GM12878 (cell line): ENCODE data around the gene TMEM174. TPM values are rescaled to one million over a fixed set of nuclear protein-coding genes. Genes with fewer than 3 reads are reported as not detected.

Experiments
- ATAC-seq: fragments of 200-7000 bp; cut with Tn5 transposase; 3 replicates; pipeline ENCODE4 v1.9.1; 2020; ENCODE audit warnings: mild to moderate bottlenecking, moderate library complexity
- BruUV-seq: library from RNA; stranded (reverse); fragments of 400-500 nt; replicated peaks from 2 replicates; lab custom pipeline; 2021; lab: Mats Ljungman, UMichigan
- CTCF ChIA-PET: fragments of 300-600 bp; sonication (Branson Sonifier 250); formaldehyde crosslinking; extraction: SDS; loops from one replicate; lab custom pipeline; 2021; ENCODE audit warnings: inconsistent platforms; lab: Yijun Ruan, JAX
- POLR2A ChIA-PET: fragments of 350-600 bp; formaldehyde crosslinking; extraction: SDS; loops from one replicate; lab custom pipeline; 2021; ENCODE audit warnings: inconsistent platforms; lab: Charles Lee
- RAD21 ChIA-PET: fragments of 300-600 bp; sonication (Branson Sonifier 250); formaldehyde crosslinking; loops from one replicate; lab custom pipeline; 2023; ENCODE audit warnings: antibody characterized with exemption; ENCODE audit not compliant: unreplicated experiment; lab: Charles Lee
- SMC1A ChIA-PET: fragments of 300-600 bp; sonication (Branson Sonifier 250); formaldehyde crosslinking; loops from one replicate; lab custom pipeline; 2023; ENCODE audit not compliant: unreplicated experiment, uncharacterized antibody; lab: Charles Lee
- DNase-seq: peaks from one replicate; pipeline ENCODE4 v3.0.0-alpha.2; 2011; ENCODE audit warnings: low read depth, low spot score
- FAIRE-seq: peaks from 3 replicates; lab custom pipeline; 2011; peaks lifted over from hg19 to GRCh38; lab: Jason Lieb, UNC
- H2AFZ ChIP-seq: 2 replicates; pipeline ENCODE4 v1.6.0; 2011; ENCODE audit warnings: low read depth, low read length, control low read depth; ENCODE audit not compliant: control insufficient read depth
- H3K27ac ChIP-seq: 2 replicates; pipeline ENCODE4 v1.5.1; 2011; ENCODE audit warnings: control low read depth; ENCODE audit not compliant: control insufficient read depth, insufficient read depth
- H3K27me3 ChIP-seq, 2 experiments: replicated peaks in 1 of 2; 2 replicates each; pipeline versions ENCODE4 v1.6.0 to v1.6.1; 2011; ENCODE audit warnings: low read length in 1 of 2; ENCODE audit not compliant: control insufficient read depth in 2 of 2, insufficient read depth in 2 of 2
- H3K36me3 ChIP-seq, 2 experiments: 2 replicates each; pipeline ENCODE4 v1.5.1; 2011; ENCODE audit warnings: low read length in 1 of 2; ENCODE audit not compliant: control insufficient read depth in 2 of 2, insufficient read depth in 2 of 2
- H3K4me1 ChIP-seq: 2 replicates; pipeline ENCODE4 v1.6.1; 2011; ENCODE audit warnings: mild to moderate bottlenecking, low read length, moderate library complexity, mixed read lengths; ENCODE audit not compliant: control insufficient read depth, insufficient read depth
- H3K4me2 ChIP-seq: 2 replicates; pipeline ENCODE4 v1.6.0; 2011; ENCODE audit warnings: control low read depth; ENCODE audit not compliant: control insufficient read depth, insufficient read depth
- H3K4me3 ChIP-seq: fragments of 200-600 bp; sonication (generic); 2 replicates; pipeline ENCODE4 v1.5.1; 2016
- H3K79me2 ChIP-seq: 2 replicates; pipeline ENCODE4 v1.6.0; 2011; ENCODE audit warnings: low read length; ENCODE audit not compliant: control insufficient read depth, insufficient read depth
- H3K9ac ChIP-seq: 2 replicates; pipeline ENCODE4 v1.8.0; 2011; ENCODE audit warnings: low read length, control low read depth, mixed read lengths; ENCODE audit not compliant: control insufficient read depth, insufficient read depth
- H3K9me3 ChIP-seq: replicated peaks from 3 replicates; pipeline ENCODE4 v1.5.1; 2011; ENCODE audit warnings: mild to moderate bottlenecking, low read length; ENCODE audit not compliant: control insufficient read depth, insufficient read depth
- H4K20me1 ChIP-seq: 2 replicates; pipeline ENCODE4 v1.6.0; 2011; ENCODE audit not compliant: control insufficient read depth, insufficient read depth
- BCLAF1 ChIP-seq: fragments of 450-650 bp; IDR thresholded peaks from 2 replicates; pipeline ENCODE4 v1.6.1; 2017; ENCODE audit warnings: antibody characterized with exemption, mild to moderate bottlenecking, moderate library complexity
- BMI1 ChIP-seq: fragments of 450-650 bp; IDR thresholded peaks from 2 replicates; pipeline ENCODE4 v1.6.1; 2016; ENCODE audit warnings: mild to moderate bottlenecking, moderate library complexity, borderline replicate concordance
- EGR1 ChIP-seq, 2 experiments: IDR thresholded peaks; 1 replicate in 1 of 2; 2 replicates in 1 of 2; pipeline ENCODE4 v1.6.1; 2011 to 2012; ENCODE audit warnings: low read depth in 2 of 2, low read length in 2 of 2, borderline replicate concordance in 1 of 2, mild to moderate bottlenecking in 1 of 2, moderate library complexity in 1 of 2
- GABPA ChIP-seq: IDR thresholded peaks from 2 replicates; pipeline ENCODE4 v1.6.1; 2014; ENCODE audit warnings: antibody characterized with exemption, low read depth, mild to moderate bottlenecking, inconsistent platforms
- LARP7 ChIP-seq: fragments of 450-650 bp; IDR thresholded peaks from 2 replicates; pipeline ENCODE4 v1.6.1; 2017; ENCODE audit warnings: mild to moderate bottlenecking
- PAX5 ChIP-seq: IDR thresholded peaks from 2 replicates; pipeline ENCODE4 v1.6.1; 2011; ENCODE audit warnings: low read depth, low read length, borderline replicate concordance
- TCF7 ChIP-seq: IDR thresholded peaks from 2 replicates; pipeline ENCODE4 v1.6.1; 2014; ENCODE audit warnings: antibody characterized with exemption, borderline replicate concordance
- WGBS: methylation state at CpG from one replicate; pipeline ENCODE4 v1.1.6; 2016; ENCODE audit warnings: low lambda C conversion rate; ENCODE audit not compliant: insufficient replicate concordance, insufficient coverage; ENCODE audit errors: missing lambda C conversion rate; 5-methylcytosine and 5-hydroxymethylcytosine counted together
- in situ Hi-C: fragments of 300-500 bp; cut with MboI; formaldehyde crosslinking; loops from 9 replicates; pipeline ENCODE4 v1.14.3; 2018; ENCODE audit warnings: mixed read lengths
- intact Hi-C: fragments of 100-400 bp; cut with micrococcal nuclease; formaldehyde crosslinking; loops from one replicate; pipeline ENCODE4 v1.14.2; 2022; ENCODE audit not compliant: unreplicated experiment
- polyA plus RNA-seq, 11 experiments: library from polyadenylated mRNA; depleted of rRNA in 4 of 11; unstranded in 6 of 11; stranded (reverse) in 5 of 11; fragments of >200 nt; fragmentation: Nextera tagmentation in 4 of 11; fragmentation: Illumina TruSeq in 1 of 11; extraction: Ambion mirVana in 4 of 11; extraction: Trizol in 1 of 11; gene quantifications; 1 replicate in 1 of 11; 2 replicates in 10 of 11; pipeline versions ENCODE4 v1.2.1 to v1.2.3, GENCODE V29; 2011 to 2016; ENCODE audit warnings: inconsistent platforms in 2 of 11, missing spikeins in 2 of 11, low read depth in 1 of 11
- total RNA-seq, 4 experiments: library from RNA; depleted of rRNA in 3 of 4; stranded (reverse); fragments of >200 nt in 3 of 4; fragmentation: Illumina TruSeq in 1 of 4; extraction: Trizol in 1 of 4; gene quantifications; 2 replicates each; pipeline versions ENCODE4 v1.2.1 to v1.2.3, GENCODE V29; 2013 to 2021

Gene TMEM174
- total and polyA plus RNA-seq, 10 of the 15 experiments (the other 5 are each of a cell fraction or from before 2014, with no cell fraction given): not detected

GRCh38 chr5:73196201-73196600 is 23.2 kb downstream of the TMEM174 start:
- intact Hi-C loops (no loop called here), in situ Hi-C loops (no loop called here)
- Histone ChIP-seq H3K27me3 (peaks cover 2 to 3% of the 10 kb centered on the region in 2 experiments; a peak in 1 of 4 replicates), H3K36me3 (no peaks in the 10 kb centered on the region), H3K4me3 (no peak overlapping the region), H3K9ac (no peak overlapping the region), H4K20me1 (no peaks in the 10 kb centered on the region), H3K4me2 (no peak overlapping the region), H3K4me1 (no peaks in the 10 kb centered on the region), H3K9me3 (no peaks in the 10 kb centered on the region), H3K79me2 (no peaks in the 10 kb centered on the region), H3K27ac (no peak overlapping the region), H2AFZ (no peak overlapping the region)
- ChIA-PET RAD21 (no interaction called here), CTCF (no interaction called here), SMC1A (no interaction called here), POLR2A (no interaction called here)
- ATAC-seq: no peak
- no peak for FAIRE-seq
- BruUV-seq: no TSS peak
- WGBS: 11% methylated on average over 1 of the region's 1 CpG
- DNase-seq: no peak
- TF ChIP-seq BMI1: no peak
- TF ChIP-seq LARP7: no peak
- TF ChIP-seq GABPA: no peak
- no peak for TF ChIP-seq BCLAF1
- TF ChIP-seq EGR1 (IDR thresholded peaks at IDR 0.05; ENCODE audit: borderline replicate concordance in 1 of 2, low read depth in 2 of 2, low read length in 2 of 2): no peak
- TF ChIP-seq PAX5: no peak
- no peak for TF ChIP-seq TCF7
